GM12878 (cell line): ENCODE results near the gene DHPS. TPM values are rescaled to one million over a fixed set of nuclear protein-coding genes. Genes with fewer than 3 reads are reported as not detected.

Source experiments
- ATAC-seq: fragments of 200-7000 bp; cut with Tn5 transposase; 3 replicates; pipeline ENCODE4 v1.9.1; 2020; ENCODE audit warnings: mild to moderate bottlenecking, moderate library complexity
- BruUV-seq: library from RNA; stranded (reverse); fragments of 400-500 nt; replicated peaks from 2 replicates; lab custom pipeline; 2021; lab: Mats Ljungman, UMichigan
- CTCF ChIA-PET: fragments of 300-600 bp; sonication (Branson Sonifier 250); formaldehyde crosslinking; extraction: SDS; loops from one replicate; lab custom pipeline; 2021; ENCODE audit warnings: inconsistent platforms; lab: Yijun Ruan, JAX
- POLR2A ChIA-PET: fragments of 350-600 bp; formaldehyde crosslinking; extraction: SDS; loops from one replicate; lab custom pipeline; 2021; ENCODE audit warnings: inconsistent platforms; lab: Charles Lee
- RAD21 ChIA-PET: fragments of 300-600 bp; sonication (Branson Sonifier 250); formaldehyde crosslinking; loops from one replicate; lab custom pipeline; 2023; ENCODE audit warnings: antibody characterized with exemption; ENCODE audit not compliant: unreplicated experiment; lab: Charles Lee
- SMC1A ChIA-PET: fragments of 300-600 bp; sonication (Branson Sonifier 250); formaldehyde crosslinking; loops from one replicate; lab custom pipeline; 2023; ENCODE audit not compliant: unreplicated experiment, uncharacterized antibody; lab: Charles Lee
- DNase-seq: peaks from one replicate; pipeline ENCODE4 v3.0.0-alpha.2; 2011; ENCODE audit warnings: low read depth, low spot score
- FAIRE-seq: peaks from 3 replicates; lab custom pipeline; 2011; peaks lifted over from hg19 to GRCh38; lab: Jason Lieb, UNC
- H2AFZ ChIP-seq: 2 replicates; pipeline ENCODE4 v1.6.0; 2011; ENCODE audit warnings: low read depth, low read length, control low read depth; ENCODE audit not compliant: control insufficient read depth
- H3K27ac ChIP-seq: 2 replicates; pipeline ENCODE4 v1.5.1; 2011; ENCODE audit warnings: control low read depth; ENCODE audit not compliant: control insufficient read depth, insufficient read depth
- H3K27me3 ChIP-seq, 2 experiments: replicated peaks in 1 of 2; 2 replicates each; pipeline versions ENCODE4 v1.6.0 to v1.6.1; 2011; ENCODE audit warnings: low read length in 1 of 2; ENCODE audit not compliant: control insufficient read depth in 2 of 2, insufficient read depth in 2 of 2
- H3K36me3 ChIP-seq, 2 experiments: 2 replicates each; pipeline ENCODE4 v1.5.1; 2011; ENCODE audit warnings: low read length in 1 of 2; ENCODE audit not compliant: control insufficient read depth in 2 of 2, insufficient read depth in 2 of 2
- H3K4me1 ChIP-seq: 2 replicates; pipeline ENCODE4 v1.6.1; 2011; ENCODE audit warnings: mild to moderate bottlenecking, low read length, moderate library complexity, mixed read lengths; ENCODE audit not compliant: control insufficient read depth, insufficient read depth
- H3K4me2 ChIP-seq: 2 replicates; pipeline ENCODE4 v1.6.0; 2011; ENCODE audit warnings: control low read depth; ENCODE audit not compliant: control insufficient read depth, insufficient read depth
- H3K4me3 ChIP-seq: fragments of 200-600 bp; sonication (generic); 2 replicates; pipeline ENCODE4 v1.5.1; 2016
- H3K79me2 ChIP-seq: 2 replicates; pipeline ENCODE4 v1.6.0; 2011; ENCODE audit warnings: low read length; ENCODE audit not compliant: control insufficient read depth, insufficient read depth
- H3K9ac ChIP-seq: 2 replicates; pipeline ENCODE4 v1.8.0; 2011; ENCODE audit warnings: low read length, control low read depth, mixed read lengths; ENCODE audit not compliant: control insufficient read depth, insufficient read depth
- H3K9me3 ChIP-seq: replicated peaks from 3 replicates; pipeline ENCODE4 v1.5.1; 2011; ENCODE audit warnings: mild to moderate bottlenecking, low read length; ENCODE audit not compliant: control insufficient read depth, insufficient read depth
- H4K20me1 ChIP-seq: 2 replicates; pipeline ENCODE4 v1.6.0; 2011; ENCODE audit not compliant: control insufficient read depth, insufficient read depth
- CBX5 ChIP-seq: sonication (generic); IDR thresholded peaks from 2 replicates; pipeline ENCODE4 v1.6.1; 2016; ENCODE audit warnings: low read depth, moderate library complexity, mild to moderate bottlenecking, inconsistent platforms
- PML ChIP-seq: IDR thresholded peaks from 2 replicates; pipeline ENCODE4 v1.6.1; 2012; ENCODE audit warnings: low read length, inconsistent platforms
- POLR2A ChIP-seq: IDR thresholded peaks from 2 replicates; pipeline ENCODE4 v1.6.1; 2011; ENCODE audit warnings: low read depth, mild to moderate bottlenecking, low read length
- STAT3 ChIP-seq: IDR thresholded peaks from 2 replicates; pipeline ENCODE4 v1.6.1; 2011; ENCODE audit warnings: low read depth, low read length, improper control_type of control experiment
- ZNF622 ChIP-seq: fragments of 450-650 bp; IDR thresholded peaks from 2 replicates; pipeline ENCODE4 v1.6.1; 2017; ENCODE audit warnings: mild to moderate bottlenecking, inconsistent platforms
- WGBS: methylation state at CpG from one replicate; pipeline ENCODE4 v1.1.6; 2016; ENCODE audit warnings: low lambda C conversion rate; ENCODE audit not compliant: insufficient replicate concordance, insufficient coverage; ENCODE audit errors: missing lambda C conversion rate; 5-methylcytosine and 5-hydroxymethylcytosine counted together
- in situ Hi-C: fragments of 300-500 bp; cut with MboI; formaldehyde crosslinking; loops from 9 replicates; pipeline ENCODE4 v1.14.3; 2018; ENCODE audit warnings: mixed read lengths
- intact Hi-C: fragments of 100-400 bp; cut with micrococcal nuclease; formaldehyde crosslinking; loops from one replicate; pipeline ENCODE4 v1.14.2; 2022; ENCODE audit not compliant: unreplicated experiment
- polyA plus RNA-seq, 11 experiments: library from polyadenylated mRNA; depleted of rRNA in 4 of 11; unstranded in 6 of 11; stranded (reverse) in 5 of 11; fragments of >200 nt; fragmentation: Nextera tagmentation in 4 of 11; fragmentation: Illumina TruSeq in 1 of 11; extraction: Ambion mirVana in 4 of 11; extraction: Trizol in 1 of 11; gene quantifications; 1 replicate in 1 of 11; 2 replicates in 10 of 11; pipeline versions ENCODE4 v1.2.1 to v1.2.3, GENCODE V29; 2011 to 2016; ENCODE audit warnings: inconsistent platforms in 2 of 11, missing spikeins in 2 of 11, low read depth in 1 of 11
- total RNA-seq, 4 experiments: library from RNA; depleted of rRNA in 3 of 4; stranded (reverse); fragments of >200 nt in 3 of 4; fragmentation: Illumina TruSeq in 1 of 4; extraction: Trizol in 1 of 4; gene quantifications; 2 replicates each; pipeline versions ENCODE4 v1.2.1 to v1.2.3, GENCODE V29; 2013 to 2021
- TF ChIP-seq, protein P1 (sequence below): fragments of 450-650 bp; IDR thresholded peaks from 2 replicates; pipeline ENCODE4 v1.6.1; 2017; ENCODE audit warnings: mild to moderate bottlenecking

Gene DHPS
- total and polyA plus RNA-seq, 10 of the 15 experiments (the other 5 are each of a cell fraction or from before 2014, with no cell fraction given), result 36.4 to 104 (median 83.4) TPM

DNA sequence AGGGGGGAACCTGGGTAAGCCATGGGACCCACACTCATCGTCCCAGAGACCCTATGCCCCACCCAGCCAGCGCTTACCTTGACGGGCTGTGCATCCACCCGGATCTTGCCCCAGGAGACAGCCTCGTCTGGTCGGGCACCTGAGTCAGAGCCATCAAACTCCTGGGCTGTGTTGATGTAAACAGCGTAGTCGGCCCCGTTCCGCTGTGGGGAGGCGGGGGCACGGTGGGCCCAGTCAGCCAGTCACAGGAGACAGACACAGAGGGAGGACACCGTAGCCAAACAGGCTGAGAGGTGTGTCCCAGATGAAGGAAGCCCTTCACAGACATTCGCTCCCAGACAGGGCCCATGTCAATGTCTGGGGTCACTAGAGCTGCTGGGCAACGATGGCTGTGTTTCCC lies 5.7 kb downstream of the DHPS start:
- Histone ChIP-seq H3K36me3 (peaks cover 31 to 35% of the 10 kb centered on the region in 2 experiments), H3K27ac (no peak overlapping the region), H3K9ac (no peak overlapping the region), H2AFZ (no peak overlapping the region), H3K9me3 (no peaks in the 10 kb centered on the region), H3K79me2 (peaks cover 9% of the 10 kb centered on the region), H3K4me3 (no peak overlapping the region), H3K4me1 (peaks cover 4% of the 10 kb centered on the region; the same call in 1 of the 2 replicates), H3K4me2 (no peak overlapping the region), H3K27me3 (no peaks in the 10 kb centered on the region), H4K20me1 (no peaks in the 10 kb centered on the region; the same call in 1 of the 2 replicates)
- 79% methylated on average over 15 of the region's 15 CpGs for WGBS
- SMC1A ChIA-PET, result no interaction called here
- POLR2A ChIA-PET, result no interaction called here
- BruUV-seq, result no TSS peak
- in situ Hi-C loops (no loop called here), intact Hi-C loops (loop anchor here (1.0 kb wide), 2 partner anchors 112 to 120 kb away; no protein-coding TSS in a partner anchor)
- ATAC-seq (no peak), DNase-seq (no peak), FAIRE-seq (no peak)
- 0 out of 2 replicates have a peak, but pooled peaks have one; percentile 29 for TF ChIP-seq PML
- TF ChIP-seq, protein P1, sequence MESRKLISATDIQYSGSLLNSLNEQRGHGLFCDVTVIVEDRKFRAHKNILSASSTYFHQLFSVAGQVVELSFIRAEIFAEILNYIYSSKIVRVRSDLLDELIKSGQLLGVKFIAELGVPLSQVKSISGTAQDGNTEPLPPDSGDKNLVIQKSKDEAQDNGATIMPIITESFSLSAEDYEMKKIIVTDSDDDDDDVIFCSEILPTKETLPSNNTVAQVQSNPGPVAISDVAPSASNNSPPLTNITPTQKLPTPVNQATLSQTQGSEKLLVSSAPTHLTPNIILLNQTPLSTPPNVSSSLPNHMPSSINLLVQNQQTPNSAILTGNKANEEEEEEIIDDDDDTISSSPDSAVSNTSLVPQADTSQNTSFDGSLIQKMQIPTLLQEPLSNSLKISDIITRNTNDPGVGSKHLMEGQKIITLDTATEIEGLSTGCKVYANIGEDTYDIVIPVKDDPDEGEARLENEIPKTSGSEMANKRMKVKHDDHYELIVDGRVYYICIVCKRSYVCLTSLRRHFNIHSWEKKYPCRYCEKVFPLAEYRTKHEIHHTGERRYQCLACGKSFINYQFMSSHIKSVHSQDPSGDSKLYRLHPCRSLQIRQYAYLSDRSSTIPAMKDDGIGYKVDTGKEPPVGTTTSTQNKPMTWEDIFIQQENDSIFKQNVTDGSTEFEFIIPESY, result no peak
- no peak for TF ChIP-seq STAT3
- no peak for TF ChIP-seq ZNF622
- CTCF ChIA-PET, result interaction anchor here (0.9 to 2.8 kb wide), 9 partner anchors 10 to 172 kb away, joined by 3 to 13 read pairs (median 6); partner anchors contain the start of genes MAN2B1, TNPO2, TRIR and WDR83
- RAD21 ChIA-PET, result no interaction called here

DNA sequence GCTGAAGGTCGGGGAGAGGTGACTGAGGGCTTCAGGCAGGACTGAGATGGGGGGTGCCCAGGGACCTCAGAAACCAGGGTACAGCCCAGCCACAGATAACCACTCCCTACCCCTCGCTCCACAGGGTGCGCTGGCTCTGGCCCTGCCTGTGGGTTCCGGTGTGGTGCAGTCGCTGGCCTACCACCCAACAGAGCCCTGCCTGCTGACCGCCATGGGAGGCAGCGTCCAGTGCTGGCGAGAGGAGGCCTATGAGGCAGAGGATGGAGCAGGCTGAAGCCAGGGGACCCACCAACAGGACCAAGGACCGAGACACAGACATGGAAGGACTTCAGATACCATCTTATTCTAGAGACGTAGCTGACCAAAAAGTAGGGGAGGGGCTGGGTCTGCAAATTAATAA lies 6.3 kb downstream of the DHPS start:
- ChIA-PET POLR2A (no interaction called here), RAD21 (no interaction called here)
- no peak for DNase-seq
- Histone ChIP-seq H3K4me1 (peaks cover 9% of the 10 kb centered on the region), H3K4me2 (no peak overlapping the region), H3K9ac (no peak overlapping the region), H3K79me2 (peaks cover 13% of the 10 kb centered on the region), H3K27me3 (no peaks in the 10 kb centered on the region), H4K20me1 (no peaks in the 10 kb centered on the region; the same call in 1 of the 2 replicates), H2AFZ (no peak overlapping the region)
- FAIRE-seq, result no peak
- in situ Hi-C loops, result no loop called here
- no TSS peak for BruUV-seq
- WGBS, result 98% methylated on average over 10 of the region's 10 CpGs
- no peak for TF ChIP-seq CBX5
- TF ChIP-seq POLR2A, result peak; percentile 56
- TF ChIP-seq, all 136 proteins: peak for 1
- SMC1A ChIA-PET, result no interaction called here
- CTCF ChIA-PET, result interaction anchor here (1.6 kb wide), 1 partner anchor 48 kb away, joined by 5 read pairs; the partner anchor contains the start of gene TNPO2
- H3K9me3 ChIP-seq, result no peaks in the 10 kb centered on the region
- H3K27ac ChIP-seq, result no peak overlapping the region
- peaks cover 31 to 35% of the 10 kb centered on the region in 2 experiments for H3K36me3 ChIP-seq
- no peak overlapping the region for H3K4me3 ChIP-seq
- intact Hi-C loops, result no loop called here
- no peak for ATAC-seq
